Natural killer cell (primary cell): Measurements from ENCODE around the gene TNNI3K. TPM values are rescaled to one million over a fixed set of nuclear protein-coding genes. Genes with fewer than 3 reads are reported as not detected.

Experiments
- ATAC-seq, 3 donors: fragments of 150-1000 bp in 2 of 3; fragments of 200-7000 bp in 1 of 3; cut with Tn5 transposase; 1 replicate in 1 of 3; 2 replicates in 2 of 3; pipeline ENCODE4 v1.10.0; 2021; ENCODE audit warnings: mild to moderate bottlenecking in 2 of 3, moderate library complexity in 2 of 3
- DNase-seq, 2 donors: peaks; one replicate each; pipeline versions ENCODE4 v3.0.0 to v3.0.0-alpha.2; 2013 to 2021; ENCODE audit warnings: mixed read lengths in 1 of 2
- H3K27ac ChIP-seq: one replicate; pipeline ENCODE4 v1.5.1; 2013; ENCODE audit warnings: mild to moderate bottlenecking, low read length
- H3K27me3 ChIP-seq: one replicate; pipeline ENCODE4 v1.6.1; 2013; ENCODE audit warnings: low read length; ENCODE audit not compliant: control insufficient read depth, insufficient read depth
- H3K36me3 ChIP-seq: one replicate; pipeline ENCODE4 v1.6.1; 2013; ENCODE audit warnings: low read length; ENCODE audit not compliant: control insufficient read depth, insufficient read depth
- H3K4me1 ChIP-seq: one replicate; pipeline ENCODE4 v1.6.1; 2013; ENCODE audit warnings: low read length; ENCODE audit not compliant: control insufficient read depth, insufficient read depth
- H3K4me3 ChIP-seq: one replicate; pipeline ENCODE4 v1.5.1; 2013; ENCODE audit warnings: low read length
- H3K9me3 ChIP-seq: one replicate; pipeline ENCODE4 v1.6.1; 2013; ENCODE audit warnings: low read length; ENCODE audit not compliant: control insufficient read depth, insufficient read depth
- H3K27ac Mint-ChIP-seq, 2 donors: one replicate each; pipeline ENCODE4 v1.8.0; 2022; ENCODE audit warnings: mild to moderate bottlenecking in 2 of 2, mixed read lengths in 2 of 2, moderate library complexity in 1 of 2
- H3K27me3 Mint-ChIP-seq, 2 donors: one replicate each; pipeline ENCODE4 v1.8.0; 2022; ENCODE audit warnings: low read depth in 2 of 2, mixed read lengths in 2 of 2
- H3K36me3 Mint-ChIP-seq: one replicate; pipeline ENCODE4 v1.8.0; 2022; ENCODE audit warnings: mixed read lengths
- H3K4me1 Mint-ChIP-seq, 2 donors: one replicate each; pipeline ENCODE4 v1.8.0; 2022; ENCODE audit warnings: mixed read lengths in 2 of 2
- H3K4me3 Mint-ChIP-seq: one replicate; pipeline ENCODE4 v1.8.0; 2022; ENCODE audit warnings: mild to moderate bottlenecking, moderate library complexity, mixed read lengths
- H3K9me3 Mint-ChIP-seq, 2 donors: one replicate each; pipeline ENCODE4 v1.8.0; 2022; ENCODE audit warnings: mixed read lengths in 2 of 2
- CTCF ChIP-seq: fragments of 200-600 bp; IDR thresholded peaks from one replicate; pipeline ENCODE4 v1.8.0; 2022; ENCODE audit warnings: antibody characterized with exemption
- WGBS: methylation state at CpG from one replicate; pipeline ENCODE4 v1.1.7; 2013; ENCODE audit warnings: missing lambda C conversion rate; ENCODE audit not compliant: insufficient coverage; 5-methylcytosine and 5-hydroxymethylcytosine counted together
- intact Hi-C: fragments of 100-400 bp; cut with micrococcal nuclease; formaldehyde crosslinking; loops from one replicate; pipeline ENCODE4 v1.14.2; 2022
- total RNA-seq, 4 donors: library from RNA; stranded (reverse); fragments of 120-200 nt in 1 of 4; gene quantifications; one replicate each; pipeline versions ENCODE4 v1.2.3 to v1.2.4, GENCODE V29; 2013 to 2022

The TNNI3K gene
- total RNA-seq, 3 donors from 2014 or later (not counting 1 experiment from before 2014, with no cell fraction given), result 0.72 TPM; not detected in 2

DNA sequence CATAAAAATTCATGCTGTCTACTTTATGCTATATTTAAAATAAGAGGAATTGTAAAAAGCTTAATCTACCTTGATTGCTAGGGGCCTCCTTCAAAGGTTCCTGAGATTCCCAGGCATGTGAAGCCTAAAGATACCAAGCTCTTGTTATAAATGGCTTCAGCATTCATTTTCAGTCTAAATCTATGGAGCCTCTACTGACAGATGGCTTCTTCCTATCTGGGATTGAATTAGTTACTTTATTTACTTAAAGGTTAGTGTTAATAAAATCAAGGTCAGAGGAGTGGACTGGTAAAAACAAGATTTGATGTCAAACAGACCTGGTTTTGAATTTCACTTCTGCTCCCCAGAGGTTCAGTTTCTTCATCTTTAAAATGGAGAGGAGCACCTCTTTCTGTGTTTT, 93.7 kb downstream of the TNNI3K start:
- intact Hi-C loops, result no loop called here
- Mint-ChIP-seq H3K27ac (no peak overlapping the region), H3K4me3 (no peak overlapping the region), H3K4me1 (no peaks in the 10 kb centered on the region), H3K27me3 (no peaks in the 10 kb centered on the region), H3K36me3 (no peaks in the 10 kb centered on the region), H3K9me3 (peaks cover 2 to 6% of the 10 kb centered on the region in 2 donors)
- no peaks in the 10 kb centered on the region for H3K36me3 ChIP-seq
- no peaks in the 10 kb centered on the region for H3K4me1 ChIP-seq
- H3K4me3 ChIP-seq, result no peak overlapping the region
- no peak for ATAC-seq
- H3K27ac ChIP-seq, result no peak overlapping the region
- no peak for DNase-seq
- H3K27me3 ChIP-seq, result no peaks in the 10 kb centered on the region
- H3K9me3 ChIP-seq, result no peaks in the 10 kb centered on the region
- no peak for TF ChIP-seq CTCF

DNA sequence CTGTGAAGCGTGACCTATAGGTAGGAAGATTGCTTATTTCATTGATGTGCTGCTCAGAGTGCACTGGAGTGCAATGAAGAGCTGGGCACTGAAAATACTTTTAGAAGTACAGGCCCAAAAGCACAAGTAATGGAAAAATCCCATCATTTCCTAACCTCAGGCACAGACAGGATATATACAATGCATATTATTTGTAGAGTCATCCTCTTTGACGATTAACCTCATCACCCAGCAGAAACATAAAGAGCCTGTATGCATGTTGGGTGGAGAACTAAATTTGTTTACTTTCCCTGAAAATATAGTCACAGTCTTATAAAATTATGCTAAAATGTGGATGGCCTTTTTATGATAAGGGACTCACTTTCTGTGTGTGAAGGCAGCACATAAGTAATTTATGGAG, 98.1 kb downstream of the TNNI3K start:
- ATAC-seq (no peak), DNase-seq (no peak)
- no peak for TF ChIP-seq CTCF
- no peaks in the 10 kb centered on the region for H3K4me1 ChIP-seq
- H3K27me3 ChIP-seq, result no peaks in the 10 kb centered on the region
- H3K9me3 Mint-ChIP-seq, result peaks cover 0 to 9% of the 10 kb centered on the region in 2 donors
- WGBS, result 89% methylated on average over 1 of the region's 2 CpGs
- intact Hi-C loops, result no loop called here
- no peak overlapping the region for H3K4me3 Mint-ChIP-seq
- no peaks in the 10 kb centered on the region for H3K4me1 Mint-ChIP-seq
- no peaks in the 10 kb centered on the region for H3K36me3 Mint-ChIP-seq
- no peaks in the 10 kb centered on the region for H3K9me3 ChIP-seq
- no peak overlapping the region for H3K27ac Mint-ChIP-seq
- H3K27ac ChIP-seq, result no peak overlapping the region
- H3K4me3 ChIP-seq, result no peak overlapping the region
- H3K27me3 Mint-ChIP-seq, result no peaks in the 10 kb centered on the region
- H3K36me3 ChIP-seq, result no peaks in the 10 kb centered on the region

DNA sequence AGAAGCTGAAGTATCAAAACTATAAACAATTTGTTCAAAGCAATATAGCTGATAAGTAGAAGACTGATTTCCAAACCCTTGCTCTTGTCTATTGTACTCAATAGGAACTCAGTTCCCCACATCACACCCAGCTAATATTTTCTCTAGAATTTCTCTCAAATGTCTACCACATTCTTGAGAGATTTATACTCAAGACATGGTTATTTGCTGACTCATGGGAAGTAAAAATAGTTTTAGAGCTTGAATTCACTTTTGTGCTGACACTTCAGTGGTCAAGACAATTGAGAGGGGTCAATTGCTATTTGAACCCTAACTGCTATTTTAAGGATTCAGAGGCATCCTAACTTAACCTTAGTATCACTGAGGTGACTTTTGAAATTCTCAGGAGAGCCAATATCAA, 99.0 kb downstream of the TNNI3K start:
- Histone ChIP-seq H3K36me3 (no peaks in the 10 kb centered on the region), H3K27ac (no peak overlapping the region), H3K4me3 (no peak overlapping the region), H3K27me3 (no peaks in the 10 kb centered on the region), H3K9me3 (no peaks in the 10 kb centered on the region), H3K4me1 (no peaks in the 10 kb centered on the region)
- H3K4me1 Mint-ChIP-seq, result no peaks in the 10 kb centered on the region
- DNase-seq, result no peak
- no peak overlapping the region for H3K4me3 Mint-ChIP-seq
- peaks cover 0 to 9% of the 10 kb centered on the region in 2 donors for H3K9me3 Mint-ChIP-seq
- H3K27me3 Mint-ChIP-seq, result no peaks in the 10 kb centered on the region
- intact Hi-C loops, result no loop called here
- no peak overlapping the region for H3K27ac Mint-ChIP-seq
- H3K36me3 Mint-ChIP-seq, result no peaks in the 10 kb centered on the region
- TF ChIP-seq CTCF, result no peak
- ATAC-seq, result no peak

DNA sequence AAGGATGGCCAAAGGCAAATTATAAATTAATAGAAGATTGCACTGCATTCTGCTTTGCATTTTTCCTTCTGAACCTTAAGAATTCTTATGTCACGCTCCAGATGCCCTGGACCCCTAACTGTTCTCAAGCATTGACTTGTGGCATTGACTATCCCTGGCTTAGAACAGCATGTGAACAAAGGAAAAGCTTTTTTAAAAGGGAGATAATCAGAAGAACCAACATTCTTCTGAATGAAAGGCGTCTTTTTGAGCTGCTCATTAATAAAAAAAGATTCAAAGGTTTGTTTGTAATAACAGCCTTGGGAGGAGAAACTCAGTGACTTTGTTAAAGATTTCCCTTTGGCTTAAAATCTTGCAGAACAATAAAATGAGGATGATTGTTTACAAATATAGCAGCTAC, 105.5 kb downstream of the TNNI3K start:
- no peaks in the 10 kb centered on the region for H3K4me1 Mint-ChIP-seq

More for the DNA sequence above, 105.5 kb downstream of the TNNI3K start:
- Histone ChIP-seq H3K27ac (no peak overlapping the region), H3K9me3 (no peaks in the 10 kb centered on the region), H3K4me1 (no peaks in the 10 kb centered on the region), H3K36me3 (no peaks in the 10 kb centered on the region), H3K4me3 (no peak overlapping the region), H3K27me3 (no peaks in the 10 kb centered on the region)
- peaks cover 0 to 9% of the 10 kb centered on the region in 2 donors for H3K9me3 Mint-ChIP-seq
- WGBS, result 86% methylated on average over 2 of the region's 2 CpGs
- intact Hi-C loops, result no loop called here
- no peak overlapping the region for H3K27ac Mint-ChIP-seq
- no peak for DNase-seq
- no peak overlapping the region for H3K4me3 Mint-ChIP-seq
- TF ChIP-seq CTCF, result no peak
- no peaks in the 10 kb centered on the region for H3K27me3 Mint-ChIP-seq
- H3K36me3 Mint-ChIP-seq, result no peaks in the 10 kb centered on the region
- ATAC-seq, result no peak
